Measurements from ENCODE around the gene SLC30A7.
"Not testable (repeated sequence)": the region's sequence is repeated elsewhere in the genome, so short reads cannot be mapped to it uniquely, and the experiment has no call there.

The SLC30A7 gene

DNA sequence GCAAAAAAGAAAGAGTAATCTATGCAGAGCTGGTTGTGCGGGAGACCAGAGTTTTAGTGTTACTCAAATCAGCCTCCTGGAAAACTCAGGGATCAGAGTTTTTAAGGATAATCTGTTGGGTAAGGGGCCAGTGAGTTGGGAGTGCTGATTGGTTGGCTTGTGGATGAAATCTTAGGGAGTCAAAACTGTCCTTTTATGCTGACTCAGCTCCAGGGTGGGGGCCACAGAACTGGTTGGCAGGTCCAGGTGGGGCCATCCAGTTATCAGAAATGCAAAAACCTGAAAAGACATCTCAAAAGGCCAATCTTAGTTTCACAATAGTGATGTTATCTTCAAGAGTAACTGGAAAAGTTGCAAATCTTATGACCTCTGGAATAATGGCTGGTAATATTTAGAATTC, 4.5 kb upstream of the SLC30A7 start:
- DNase-seq, result no peak

DNA sequence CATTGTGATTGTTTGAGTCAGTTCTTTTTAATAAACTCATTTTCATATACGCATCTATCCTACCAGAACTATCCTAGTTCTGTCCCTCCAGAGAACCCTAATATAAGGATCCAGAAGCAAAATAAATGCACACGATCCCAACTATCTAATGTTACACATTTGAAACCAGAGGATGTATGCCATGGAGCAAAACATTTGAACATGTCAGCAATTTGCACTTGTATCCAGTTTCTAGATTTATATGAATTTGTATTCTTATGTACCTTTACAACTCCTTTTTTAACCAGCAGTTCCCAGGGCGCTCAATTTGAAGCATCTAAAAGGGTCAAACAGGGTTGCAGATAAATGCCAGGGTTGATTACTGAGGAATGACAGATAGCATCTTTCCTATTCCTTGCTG, 3.3 kb upstream of the SLC30A7 start:
- no peak for DNase-seq

DNA sequence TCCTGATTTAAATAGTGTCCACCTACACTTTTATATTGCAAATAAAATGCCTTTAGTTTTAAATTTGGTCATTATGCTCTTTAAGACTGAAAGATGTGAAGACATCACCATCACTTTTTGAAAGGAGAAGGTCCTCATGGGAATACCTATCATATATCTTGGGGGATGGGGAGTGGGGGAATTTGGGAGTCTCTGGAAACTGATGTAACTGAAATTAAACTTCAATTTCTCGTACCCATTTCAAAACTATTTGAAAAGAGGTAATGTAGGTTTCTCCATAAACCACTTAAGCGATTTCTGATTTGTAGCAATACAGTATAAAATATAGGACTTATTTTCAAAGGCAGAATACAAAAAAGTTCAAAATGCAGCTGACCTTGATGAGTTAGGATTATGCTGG, 2.2 kb upstream of the SLC30A7 start:
- no peak for DNase-seq

DNA sequence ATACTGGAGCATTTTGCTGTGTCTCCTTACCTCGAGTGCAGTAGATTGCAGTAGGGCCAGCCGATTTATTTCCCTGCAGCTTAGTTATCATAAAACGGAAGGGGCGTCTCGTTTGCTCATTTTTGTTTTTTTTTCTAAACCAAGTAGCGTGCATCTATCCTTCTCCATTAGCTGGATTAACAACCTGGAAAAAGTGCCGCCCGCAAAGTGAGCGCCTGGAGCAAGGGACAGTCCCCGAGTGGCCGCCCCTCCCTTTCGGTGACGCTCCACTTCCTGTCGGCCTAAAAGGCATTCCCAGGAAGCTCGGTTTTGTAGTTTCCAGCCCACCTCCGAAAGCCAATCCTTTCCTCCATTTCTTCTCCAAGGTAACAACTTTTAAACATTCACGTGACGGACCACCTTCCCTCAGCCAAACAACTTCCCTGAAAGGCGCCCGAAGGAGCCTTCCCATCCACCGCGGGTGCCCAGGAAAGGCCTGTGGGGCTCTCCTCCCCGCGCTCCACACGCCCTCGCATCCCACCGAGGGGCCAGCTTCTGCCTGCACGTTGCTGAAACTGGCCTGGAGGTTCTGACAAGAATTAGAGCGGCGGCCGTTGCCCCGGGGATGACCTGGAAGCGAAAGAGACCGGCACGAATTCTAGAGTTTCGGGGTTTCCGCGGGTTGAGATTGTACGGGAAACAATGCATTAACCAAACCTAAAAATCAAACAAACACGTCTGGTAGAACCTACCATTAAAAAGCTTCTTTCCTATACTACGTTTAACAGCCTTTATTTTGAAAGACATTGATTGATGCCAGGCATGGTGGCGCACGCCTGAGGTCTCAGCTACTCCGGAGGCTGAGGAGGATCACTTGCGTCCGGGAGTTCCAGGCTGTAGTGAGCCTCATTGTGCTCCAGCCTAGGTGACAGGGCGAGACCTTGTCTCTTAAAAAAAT, 1.0 kb upstream of the SLC30A7 start, which contains the start of gene EXTL2:
Gene EXTL2, minus strand, starts transcription at position 240 of the 937 bp plus-strand sequence. CDS start 6,085 bp downstream, outside the sequence.
- peak; percentile 77 to 87 for DNase-seq

DNA sequence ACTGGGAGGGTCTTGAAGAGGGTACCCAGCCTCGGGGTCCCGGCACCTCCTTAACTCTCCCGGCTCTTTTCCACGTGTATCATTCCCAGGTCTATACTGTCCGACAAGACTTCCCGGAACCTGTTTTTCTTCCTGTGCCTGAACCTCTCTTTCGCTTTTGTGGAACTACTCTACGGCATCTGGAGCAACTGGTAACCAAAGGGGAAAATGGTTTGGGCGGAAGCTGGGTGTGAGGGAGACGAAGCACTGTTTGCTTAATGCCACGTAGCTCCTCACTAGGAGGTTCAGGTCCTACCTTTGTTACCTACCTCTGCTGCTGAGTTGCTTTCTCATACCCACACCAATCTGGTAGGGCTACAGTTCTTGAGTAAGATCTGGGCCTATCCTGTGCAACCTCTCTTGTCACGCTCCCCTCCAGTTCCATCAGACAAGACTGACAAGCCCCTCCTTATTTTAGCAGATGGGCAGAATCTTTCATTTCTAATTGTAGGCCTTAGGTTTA, 642 bp downstream of the SLC30A7 start:
- DNase-seq, result peak; percentile 7 to 35

DNA sequence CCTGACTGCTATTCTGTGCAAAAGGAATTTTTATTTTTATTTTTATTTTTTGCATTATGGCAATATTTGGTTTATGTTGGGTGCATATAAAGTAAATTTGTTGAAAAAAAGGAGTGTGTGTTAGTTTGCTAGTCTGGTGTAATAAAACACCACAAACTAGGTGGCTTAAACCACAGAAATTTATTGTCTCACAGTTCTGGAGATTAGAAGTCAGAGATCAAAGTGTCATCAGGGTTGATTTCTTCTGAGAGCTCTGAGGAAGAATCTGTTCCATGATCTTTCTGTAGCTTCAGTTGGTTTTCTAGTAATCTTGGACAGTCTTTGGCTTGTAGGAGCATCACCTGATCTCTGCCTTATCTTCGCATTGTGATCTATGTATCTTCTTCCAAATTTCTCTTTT, 6.5 kb downstream of the SLC30A7 start:
- no peak for DNase-seq

DNA sequence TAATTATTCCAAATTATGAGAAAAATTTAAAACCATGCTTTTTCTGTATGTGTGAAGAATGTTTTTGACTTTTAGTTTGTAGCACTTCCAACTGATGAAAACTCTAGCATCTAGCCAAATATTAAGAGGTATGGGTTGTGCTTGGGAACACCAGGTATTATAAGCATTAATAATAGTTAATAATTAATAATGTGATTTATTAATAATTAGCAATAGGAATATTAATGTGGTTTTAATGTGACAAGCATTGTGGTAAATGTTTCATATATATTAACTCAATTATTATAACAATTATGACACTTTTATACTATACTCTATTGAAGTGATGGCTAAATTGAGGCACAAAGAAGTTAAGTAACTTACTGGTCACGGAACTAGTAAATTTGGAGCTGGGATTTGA, 7.9 kb downstream of the SLC30A7 start:
- no peak for DNase-seq

DNA sequence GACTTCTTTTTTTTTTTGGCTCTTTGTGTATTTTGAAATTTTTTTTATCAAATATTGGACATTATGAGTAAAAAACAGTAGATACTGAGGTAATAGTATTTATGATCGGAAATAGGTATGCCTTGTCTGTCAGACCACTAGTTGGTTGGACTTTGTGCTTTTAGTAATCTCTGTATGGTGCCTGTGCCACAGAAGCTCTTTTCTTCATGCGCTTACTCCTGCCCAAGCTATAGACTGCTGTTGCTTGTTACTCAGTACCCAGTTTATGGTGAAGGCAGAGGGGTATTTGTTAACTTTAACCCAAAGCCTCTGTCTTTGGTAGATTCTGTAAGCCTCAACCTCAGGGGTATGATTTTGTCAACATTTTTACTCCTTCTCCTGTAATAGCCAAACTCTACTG, 8.6 kb downstream of the SLC30A7 start:
- DNase-seq, result no peak

DNA sequence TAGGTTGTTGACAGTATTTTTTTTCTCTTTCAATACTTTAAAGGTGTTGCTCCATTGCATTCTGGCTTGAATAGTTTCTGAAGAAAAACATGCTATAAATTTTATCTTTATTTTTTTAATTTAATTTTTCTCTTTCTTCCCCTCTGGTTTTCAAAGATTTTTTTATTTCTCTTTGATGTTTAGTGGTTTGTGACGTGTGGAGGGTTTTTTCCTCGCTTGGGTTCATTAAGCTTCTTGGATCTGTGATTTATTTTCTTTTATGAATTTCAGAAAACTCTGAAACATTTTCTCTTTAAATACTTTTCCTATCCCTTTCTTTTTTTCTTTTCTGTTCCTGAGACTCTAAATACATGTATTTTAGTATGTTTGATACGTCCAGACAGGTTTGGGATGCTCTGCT, 9.3 kb downstream of the SLC30A7 start:
- DNase-seq, result no peak

DNA sequence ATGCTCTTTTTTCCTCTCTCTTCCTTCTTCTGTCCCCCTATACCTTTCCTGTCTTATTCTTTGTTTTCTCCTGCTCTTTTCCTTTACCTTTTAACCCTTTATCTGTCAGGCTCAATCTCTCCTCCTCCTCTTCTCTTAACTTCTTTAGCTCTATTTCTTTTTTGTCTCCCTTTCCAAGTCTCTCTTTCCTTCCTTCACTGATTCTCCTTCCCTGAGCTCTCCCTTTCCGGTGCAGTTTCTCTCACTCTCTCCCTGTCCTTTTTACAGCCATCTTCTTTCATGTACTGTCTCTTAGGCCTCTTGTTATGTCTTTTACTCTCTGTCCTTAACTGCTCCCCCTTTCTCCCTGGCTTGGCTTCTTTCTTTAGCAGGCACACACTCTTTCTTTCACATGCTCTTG, 12.0 kb downstream of the SLC30A7 start:
- no peak for DNase-seq

DNA sequence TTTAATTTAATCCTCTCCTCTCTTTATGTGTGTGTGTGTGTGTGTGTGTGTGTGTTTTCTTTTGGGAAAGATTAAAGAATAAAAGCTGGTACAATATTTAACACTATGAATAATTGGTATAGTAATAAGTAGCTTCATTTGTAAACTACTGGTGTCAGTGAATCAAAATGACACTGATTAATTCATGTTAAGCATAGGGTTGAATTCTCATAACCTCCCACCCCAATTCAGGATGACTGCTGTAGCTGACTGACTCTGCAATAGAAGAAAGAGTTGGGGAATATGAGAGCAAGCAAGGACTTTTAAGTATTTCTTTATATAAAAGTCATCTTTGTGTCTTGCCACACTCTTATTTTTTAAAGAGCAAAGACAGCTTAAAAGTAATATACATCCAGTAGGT, 13.1 kb downstream of the SLC30A7 start:
- DNase-seq, result no peak

DNA sequence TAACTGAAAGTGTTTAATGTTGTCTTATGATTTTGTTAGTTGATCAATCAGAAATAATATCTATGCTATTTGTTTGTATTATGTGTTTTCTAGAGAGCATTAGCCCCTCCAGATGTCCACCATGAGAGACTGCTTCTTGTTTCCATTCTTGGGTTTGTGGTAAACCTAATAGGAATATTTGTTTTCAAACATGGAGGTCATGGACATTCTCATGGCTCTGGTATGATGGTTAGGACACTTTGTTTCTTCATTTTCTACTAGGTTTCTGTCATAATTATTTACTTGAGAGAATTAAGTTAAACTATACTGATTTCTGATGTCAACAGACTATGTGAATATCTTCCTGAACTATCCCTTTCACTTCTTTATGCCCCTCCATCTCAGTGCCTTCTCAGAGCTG, 16.1 kb downstream of the SLC30A7 start:
- no peak for DNase-seq

DNA sequence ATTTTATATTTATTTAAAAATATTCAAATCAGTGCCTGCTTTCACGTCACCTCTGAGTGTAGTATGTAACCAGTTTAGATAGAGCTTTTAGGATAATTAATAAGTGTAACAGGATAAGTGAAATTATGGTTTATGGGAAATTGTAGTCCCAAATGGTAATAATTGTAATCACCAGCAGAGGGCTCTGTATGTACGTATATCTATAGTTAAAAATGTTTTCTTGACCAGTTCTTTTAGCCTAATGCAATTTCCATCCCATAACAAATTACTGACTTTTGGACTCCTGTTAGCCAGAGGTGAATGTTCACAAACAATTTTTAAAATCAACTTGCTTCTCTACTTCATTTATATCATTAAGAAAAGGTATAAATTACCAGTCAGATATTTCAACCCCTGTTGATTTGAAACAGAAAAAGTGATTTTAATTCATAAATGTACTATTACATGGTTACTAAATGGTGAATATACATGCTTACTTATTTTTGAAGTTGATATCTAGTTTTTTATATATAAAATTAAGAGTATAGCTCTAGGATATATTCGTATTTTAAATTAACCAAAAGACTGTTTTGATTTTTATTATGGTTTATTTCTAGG, 25.3 kb downstream of the SLC30A7 start:
- DNase-seq, result peak; percentile 66 to 76

DNA sequence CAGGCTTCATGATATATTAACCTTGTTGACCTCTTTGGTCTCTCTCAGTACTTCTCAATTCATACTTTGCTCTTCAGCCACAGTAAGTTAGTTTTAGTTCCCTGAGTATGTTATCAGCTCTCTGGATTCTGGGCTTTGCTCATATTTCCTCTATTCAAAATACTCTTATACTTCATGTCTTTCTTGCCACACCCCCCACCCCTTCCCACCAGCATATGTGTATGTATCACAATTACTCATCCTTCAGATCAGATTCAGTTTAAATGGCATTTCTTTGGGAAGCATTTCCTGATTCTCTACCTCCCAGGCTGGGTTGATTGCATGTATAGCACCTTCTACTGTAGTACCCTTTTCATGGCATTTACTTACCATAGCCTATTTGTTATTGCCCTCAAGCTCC, 28.3 kb downstream of the SLC30A7 start:
- DNase-seq, result no peak

DNA sequence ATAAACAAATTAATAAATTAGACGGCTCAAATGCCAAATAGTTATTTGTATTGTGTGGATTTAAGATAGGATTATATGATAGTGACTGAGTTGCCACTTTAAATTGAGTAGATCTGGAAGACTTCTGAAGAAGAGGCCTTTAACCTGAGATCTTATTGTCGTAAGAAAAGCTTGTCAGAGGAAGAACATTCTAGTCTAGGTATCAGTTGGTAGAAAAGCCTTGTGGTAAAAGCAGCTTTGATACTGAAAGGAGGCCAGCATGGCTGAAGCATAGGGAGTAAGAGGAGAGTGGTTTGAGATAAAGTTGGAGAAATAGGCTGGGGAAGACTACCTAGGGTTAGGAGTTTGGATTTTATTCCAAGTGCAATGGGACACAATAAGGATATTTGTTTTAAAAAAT, 29.1 kb downstream of the SLC30A7 start:
- no peak for DNase-seq

DNA sequence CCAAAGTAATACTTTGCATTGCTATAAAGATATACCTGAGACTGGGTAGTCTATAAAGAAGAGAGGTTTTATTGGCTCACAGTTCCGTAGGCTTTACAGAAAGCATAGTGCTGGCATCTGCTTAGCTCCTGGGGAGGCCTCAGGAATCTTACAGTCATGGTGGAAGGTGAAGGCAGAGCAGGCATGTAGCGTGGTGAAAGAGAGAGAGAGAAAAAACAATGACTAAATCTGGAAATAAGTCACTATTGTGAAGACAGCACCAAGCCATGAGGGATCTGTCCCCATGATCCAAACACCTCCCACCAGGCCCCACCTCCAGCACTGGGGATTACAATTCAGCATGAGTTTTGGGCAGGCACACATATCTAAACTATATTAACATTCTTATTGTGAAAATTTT, 30.4 kb downstream of the SLC30A7 start:
- no peak for DNase-seq

DNA sequence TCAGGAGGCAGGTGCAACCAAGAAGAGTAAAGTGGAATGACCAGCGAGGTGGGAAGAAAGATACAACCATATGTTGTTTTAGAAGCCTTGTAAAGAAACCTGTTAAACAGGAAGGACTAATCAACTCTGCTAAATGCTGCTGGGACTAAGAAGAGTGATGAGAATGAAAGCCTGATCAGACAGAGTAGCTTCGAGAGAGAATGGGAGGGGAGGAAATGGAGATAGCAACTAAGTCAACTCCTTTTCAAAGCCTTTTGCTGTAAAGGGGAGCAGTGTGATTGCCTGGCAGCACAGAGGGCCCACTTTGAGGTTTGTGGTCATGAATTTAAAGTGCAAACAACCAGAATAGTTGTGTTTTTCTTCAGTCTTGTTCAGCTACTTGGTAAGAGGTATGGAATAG, 31.4 kb downstream of the SLC30A7 start:
- no peak for DNase-seq

DNA sequence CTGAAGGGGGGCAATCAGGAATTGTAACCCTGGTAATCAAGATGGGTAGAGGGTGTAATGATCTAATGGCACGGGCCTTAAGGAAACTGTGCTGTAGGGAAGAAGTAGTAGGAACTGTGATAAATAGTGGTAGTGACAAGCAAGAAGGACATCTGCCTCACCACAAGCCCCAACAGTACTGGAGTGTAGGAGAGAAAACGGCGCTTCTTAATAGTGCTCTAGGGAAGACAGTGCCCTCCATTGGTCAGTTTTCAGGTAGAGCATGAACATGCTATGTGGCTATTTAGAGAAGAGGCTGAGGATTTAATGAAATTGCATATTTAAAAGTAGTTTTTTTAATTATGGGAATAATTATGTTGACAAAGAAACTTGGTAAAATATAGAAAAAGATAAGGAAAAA, 32.2 kb downstream of the SLC30A7 start:
- DNase-seq, result no peak

DNA sequence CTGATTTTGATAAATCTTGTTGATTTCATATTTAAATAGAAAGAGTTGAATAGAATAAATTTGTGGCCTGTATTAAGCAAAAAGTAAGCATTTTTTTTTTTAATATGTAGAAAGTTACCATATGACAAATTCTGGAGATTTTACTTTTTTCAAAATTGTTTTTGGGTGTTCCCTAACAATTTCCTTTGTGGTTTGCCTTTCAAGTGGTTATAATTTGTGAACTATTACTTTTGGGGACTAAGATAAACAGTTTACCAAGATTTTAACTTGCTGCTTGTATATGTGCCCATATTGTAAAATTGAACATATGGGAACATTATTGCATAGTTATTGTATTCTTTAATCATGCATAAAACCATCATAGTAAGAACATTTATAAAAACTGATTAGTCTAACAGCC, 34.6 kb downstream of the SLC30A7 start:
- DNase-seq, result no peak

DNA sequence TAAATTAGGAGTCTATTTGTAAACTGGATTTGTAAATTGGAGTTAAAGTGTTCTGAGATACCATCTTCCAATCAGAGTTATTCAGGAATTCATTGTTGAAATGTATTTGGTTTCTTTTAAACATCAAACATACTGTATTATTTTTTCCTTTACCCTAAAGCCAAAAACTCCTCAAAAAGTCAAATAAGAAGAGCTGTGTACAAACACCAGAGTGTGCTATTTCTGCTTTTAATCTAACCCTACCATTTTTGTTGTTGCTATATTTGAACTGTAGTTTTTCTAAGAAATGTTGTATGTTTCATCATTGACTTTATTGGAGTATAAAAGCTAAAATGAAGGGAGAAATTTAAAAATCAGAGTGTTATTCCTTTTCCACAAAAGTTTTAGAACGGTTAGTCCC, 35.8 kb downstream of the SLC30A7 start:
- no peak for DNase-seq

DNA sequence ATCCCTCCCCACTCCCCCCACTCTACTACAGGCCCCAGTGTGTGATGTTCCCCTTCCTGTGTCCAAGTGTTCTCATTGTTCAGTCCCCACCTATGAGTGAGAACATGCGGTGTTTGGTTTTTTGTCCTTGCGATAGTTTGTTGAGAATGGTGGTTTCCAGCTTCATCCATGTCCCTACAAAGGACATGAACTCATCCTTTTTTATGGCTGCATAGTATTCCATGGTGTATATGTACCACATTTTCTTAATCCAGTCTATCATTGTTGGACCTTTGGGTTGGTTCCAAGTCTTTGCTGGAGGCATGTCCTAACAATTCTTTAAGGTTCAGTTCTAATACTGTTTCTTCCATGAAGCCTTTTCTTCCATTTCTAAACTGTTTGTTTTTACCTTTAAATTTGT, 37.7 kb downstream of the SLC30A7 start:
- DNase-seq, result not testable (repeated sequence)

DNA sequence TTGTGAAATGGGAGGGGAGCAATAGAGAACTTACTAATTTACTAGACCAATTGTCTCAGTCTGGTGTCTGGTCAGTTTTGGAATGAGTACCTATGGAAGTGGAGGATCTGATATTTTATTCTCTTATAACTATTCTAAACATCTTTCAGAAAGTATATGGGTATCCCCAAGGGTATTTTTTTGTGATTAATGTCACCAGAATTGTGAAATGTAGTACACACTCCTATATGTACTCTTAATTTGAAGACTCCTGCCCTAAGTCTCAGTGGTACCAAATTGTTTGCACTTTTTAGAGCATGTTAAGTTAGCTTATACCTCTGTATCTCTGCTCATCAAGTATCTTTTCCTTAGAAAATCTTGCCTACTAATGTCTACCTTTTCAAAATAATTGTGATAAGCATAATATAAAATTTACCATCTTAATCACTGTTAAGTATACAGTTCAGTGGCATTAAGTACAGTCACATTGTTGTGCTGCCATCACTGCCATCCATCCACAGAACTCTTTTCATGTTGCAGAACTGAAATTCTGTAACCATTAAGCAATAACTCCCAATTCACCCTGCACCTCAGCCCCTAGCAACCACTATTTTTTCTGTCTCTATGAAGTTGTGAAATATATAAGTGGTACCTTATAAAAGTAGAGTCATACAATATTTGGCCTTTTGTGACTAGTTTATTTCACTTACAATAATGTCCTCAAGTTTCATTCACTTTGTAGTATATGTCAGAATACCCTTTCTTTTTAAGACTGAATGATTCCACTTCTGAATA, 40.5 kb downstream of the SLC30A7 start:
- no peak for DNase-seq

DNA sequence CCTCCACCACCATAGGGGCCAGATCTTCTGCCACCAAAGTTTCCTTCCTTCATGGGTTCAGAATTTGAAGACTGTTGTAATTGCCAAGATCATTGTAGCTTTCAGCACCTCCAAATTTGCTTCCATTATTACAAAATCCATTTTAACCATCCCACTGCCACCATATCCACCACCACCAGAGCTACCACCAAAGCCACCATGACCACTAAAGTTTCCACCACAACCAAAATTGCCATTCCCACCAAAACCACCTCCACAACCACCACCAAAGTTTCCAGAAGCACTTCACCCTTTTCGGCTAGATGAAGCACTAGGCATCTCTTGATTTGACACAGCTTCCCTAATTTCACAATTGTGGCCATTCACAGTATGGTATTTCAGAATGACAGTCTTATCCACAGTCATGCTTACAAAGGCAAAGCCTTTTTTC, 45.2 kb downstream of the SLC30A7 start:
- DNase-seq, result no peak
